Measurements from ENCODE around the gene NME7.
"Not testable (repeated sequence)": the region's sequence is repeated elsewhere in the genome, so short reads cannot be mapped to it uniquely, and the experiment has no call there.

- TF ChIP-seq CTCF (IDR thresholded peaks at IDR 0.05); POLR2A (IDR thresholded peaks at IDR 0.05); EP300 (IDR thresholded peaks at IDR 0.05; ENCODE audit: low read depth); POLR2AphosphoS5 (IDR thresholded peaks at IDR 0.05): not testable (repeated sequence)
Observed at GRCh38 chr1:169281562-169281961, 86.0 kb downstream of the NME7 start.
